ENCODE results near the gene RPS6KC1.

Gene RPS6KC1

GRCh38 chr1:213245260-213245910 lies 194.3 kb downstream of the RPS6KC1 start:
- Mint-ChIP-seq H3K4me1 (no peaks in the 10 kb centered on the region), H3K9me3 (no peaks in the 10 kb centered on the region), H3K36me3 (ENCODE audit: insufficient read depth) (peaks cover 2% of the 10 kb centered on the region), H3K27ac (ENCODE audit: low read depth) (no peak overlapping the region), H3K27me3 (no peaks in the 10 kb centered on the region), H3K4me3 (no peak overlapping the region)
- DNase-seq (ENCODE audit: low spot score in 2 of 2) (no peak), ATAC-seq (replicated peaks; ENCODE audit: extremely low read depth, poor library complexity, severe bottlenecking) (no peak)

- peaks cover 2% of the 10 kb centered on the region for H3K36me3 Mint-ChIP-seq (ENCODE audit: insufficient read depth)
- ATAC-seq (replicated peaks; ENCODE audit: extremely low read depth, poor library complexity, severe bottlenecking): no peak
- H3K4me1 Mint-ChIP-seq: no peaks in the 10 kb centered on the region
Measured at GRCh38 chr1:213247038-213247437, 196.0 kb downstream of the RPS6KC1 start.

GRCh38 chr1:213249395-213249794 lies 198.4 kb downstream of the RPS6KC1 start:
- Mint-ChIP-seq H3K4me3 (no peak overlapping the region), H3K27ac (ENCODE audit: low read depth) (no peak overlapping the region), H3K36me3 (ENCODE audit: insufficient read depth) (peaks cover 2% of the 10 kb centered on the region), H3K27me3 (no peaks in the 10 kb centered on the region), H3K9me3 (no peaks in the 10 kb centered on the region), H3K4me1 (no peaks in the 10 kb centered on the region)
- DNase-seq (ENCODE audit: low spot score in 2 of 2) (no peak), ATAC-seq (replicated peaks; ENCODE audit: extremely low read depth, poor library complexity, severe bottlenecking) (no peak)

More at GRCh38 chr1:213247038-213247437, 196.0 kb downstream of the RPS6KC1 start:
- Mint-ChIP-seq H3K9me3 (no peaks in the 10 kb centered on the region), H3K27me3 (no peaks in the 10 kb centered on the region), H3K27ac (ENCODE audit: low read depth) (no peak overlapping the region), H3K4me3 (no peak overlapping the region)
- DNase-seq (ENCODE audit: low spot score in 2 of 2): no peak

GRCh38 chr1:213250041-213250440 lies 199.0 kb downstream of the RPS6KC1 start:
- Mint-ChIP-seq H3K36me3 (ENCODE audit: insufficient read depth) (peaks cover 2% of the 10 kb centered on the region), H3K27ac (ENCODE audit: low read depth) (no peak overlapping the region), H3K4me1 (no peaks in the 10 kb centered on the region), H3K27me3 (no peaks in the 10 kb centered on the region), H3K4me3 (no peak overlapping the region), H3K9me3 (no peaks in the 10 kb centered on the region)
- no peak for ATAC-seq (replicated peaks; ENCODE audit: extremely low read depth, poor library complexity, severe bottlenecking)
- DNase-seq (ENCODE audit: low spot score in 2 of 2): no peak

GRCh38 chr1:213250446-213250845 lies 199.4 kb downstream of the RPS6KC1 start:
- no peaks in the 10 kb centered on the region for H3K9me3 Mint-ChIP-seq
- no peak for ATAC-seq (replicated peaks; ENCODE audit: extremely low read depth, poor library complexity, severe bottlenecking)
- no peaks in the 10 kb centered on the region for H3K27me3 Mint-ChIP-seq
- no peak for DNase-seq (ENCODE audit: low spot score in 2 of 2)
- H3K4me3 Mint-ChIP-seq: no peak overlapping the region
- H3K36me3 Mint-ChIP-seq (ENCODE audit: insufficient read depth): peaks cover 2% of the 10 kb centered on the region
- no peaks in the 10 kb centered on the region for H3K4me1 Mint-ChIP-seq
- no peak overlapping the region for H3K27ac Mint-ChIP-seq (ENCODE audit: low read depth)

GRCh38 chr1:213251972-213252371 lies 200.9 kb downstream of the RPS6KC1 start:
- H3K9me3 Mint-ChIP-seq: no peaks in the 10 kb centered on the region
- no peak overlapping the region for H3K27ac Mint-ChIP-seq (ENCODE audit: low read depth)
- H3K27me3 Mint-ChIP-seq: no peaks in the 10 kb centered on the region
- no peaks in the 10 kb centered on the region for H3K4me1 Mint-ChIP-seq
- H3K36me3 Mint-ChIP-seq (ENCODE audit: insufficient read depth): peaks cover 2% of the 10 kb centered on the region
- ATAC-seq (replicated peaks; ENCODE audit: extremely low read depth, poor library complexity, severe bottlenecking) (no peak), DNase-seq (ENCODE audit: low spot score in 2 of 2) (no peak)
- H3K4me3 Mint-ChIP-seq: no peak overlapping the region

GRCh38 chr1:213256438-213257087 lies 205.5 kb downstream of the RPS6KC1 start:
- DNase-seq (ENCODE audit: low spot score in 2 of 2) (no peak), ATAC-seq (replicated peaks; ENCODE audit: extremely low read depth, poor library complexity, severe bottlenecking) (no peak)
- no peaks in the 10 kb centered on the region for H3K9me3 Mint-ChIP-seq
- no peaks in the 10 kb centered on the region for H3K27me3 Mint-ChIP-seq
- H3K36me3 Mint-ChIP-seq (ENCODE audit: insufficient read depth): no peaks in the 10 kb centered on the region
- no peaks in the 10 kb centered on the region for H3K4me1 Mint-ChIP-seq
- H3K27ac Mint-ChIP-seq (ENCODE audit: low read depth): no peak overlapping the region
- no peak overlapping the region for H3K4me3 Mint-ChIP-seq

GRCh38 chr1:213260311-213261075 lies 209.5 kb downstream of the RPS6KC1 start:
- Mint-ChIP-seq H3K4me3 (no peak overlapping the region), H3K9me3 (no peaks in the 10 kb centered on the region), H3K27me3 (no peaks in the 10 kb centered on the region), H3K4me1 (no peaks in the 10 kb centered on the region), H3K27ac (ENCODE audit: low read depth) (no peak overlapping the region), H3K36me3 (ENCODE audit: insufficient read depth) (no peaks in the 10 kb centered on the region)
- no peak for ATAC-seq (replicated peaks; ENCODE audit: extremely low read depth, poor library complexity, severe bottlenecking)
- DNase-seq (ENCODE audit: low spot score in 2 of 2): no peak

GRCh38 chr1:213264531-213264930 lies 213.5 kb downstream of the RPS6KC1 start:
- no peaks in the 10 kb centered on the region for H3K4me1 Mint-ChIP-seq
- H3K4me3 Mint-ChIP-seq: no peak overlapping the region
- ATAC-seq (replicated peaks; ENCODE audit: extremely low read depth, poor library complexity, severe bottlenecking) (no peak), DNase-seq (ENCODE audit: low spot score in 2 of 2) (no peak)
- no peaks in the 10 kb centered on the region for H3K27me3 Mint-ChIP-seq
- peaks cover 6% of the 10 kb centered on the region for H3K9me3 Mint-ChIP-seq
- no peak overlapping the region for H3K27ac Mint-ChIP-seq (ENCODE audit: low read depth)
- H3K36me3 Mint-ChIP-seq (ENCODE audit: insufficient read depth): peaks cover 3% of the 10 kb centered on the region

- Mint-ChIP-seq H3K27ac (ENCODE audit: low read depth) (no peak overlapping the region), H3K4me1 (no peaks in the 10 kb centered on the region), H3K4me3 (no peak overlapping the region), H3K36me3 (ENCODE audit: insufficient read depth) (peaks cover 5% of the 10 kb centered on the region), H3K9me3 (peaks cover 6% of the 10 kb centered on the region), H3K27me3 (no peaks in the 10 kb centered on the region)
- DNase-seq (ENCODE audit: low spot score in 2 of 2) (no peak), ATAC-seq (replicated peaks; ENCODE audit: extremely low read depth, poor library complexity, severe bottlenecking) (no peak)
Measured at GRCh38 chr1:213266983-213267772, 216.1 kb downstream of the RPS6KC1 start.

GRCh38 chr1:213268221-213268620 lies 217.2 kb downstream of the RPS6KC1 start:
- Mint-ChIP-seq H3K4me3 (no peak overlapping the region), H3K36me3 (ENCODE audit: insufficient read depth) (peaks cover 6% of the 10 kb centered on the region), H3K27me3 (no peaks in the 10 kb centered on the region), H3K9me3 (peaks cover 6% of the 10 kb centered on the region), H3K27ac (ENCODE audit: low read depth) (no peak overlapping the region), H3K4me1 (no peaks in the 10 kb centered on the region)
- ATAC-seq (replicated peaks; ENCODE audit: extremely low read depth, poor library complexity, severe bottlenecking) (no peak), DNase-seq (ENCODE audit: low spot score in 2 of 2) (no peak)

- H3K4me3 Mint-ChIP-seq: no peak overlapping the region
- H3K4me1 Mint-ChIP-seq: no peaks in the 10 kb centered on the region
- peaks cover 12% of the 10 kb centered on the region for H3K36me3 Mint-ChIP-seq (ENCODE audit: insufficient read depth)
- no peaks in the 10 kb centered on the region for H3K27me3 Mint-ChIP-seq
- H3K27ac Mint-ChIP-seq (ENCODE audit: low read depth): no peak overlapping the region
- DNase-seq (ENCODE audit: low spot score in 2 of 2) (no peak), ATAC-seq (replicated peaks; ENCODE audit: extremely low read depth, poor library complexity, severe bottlenecking) (no peak)
- H3K9me3 Mint-ChIP-seq: peaks cover 6% of the 10 kb centered on the region
Measured at GRCh38 chr1:213269829-213270228, 218.8 kb downstream of the RPS6KC1 start.

Measured in central memory CD8-positive, alpha-beta T cell (primary cell).